GM19099 (cell line): ENCODE measurements around the gene ADGRG4.

Source experiments
- POLR2A ChIP-seq: IDR thresholded peaks from 3 replicates; pipeline ENCODE4 v1.6.1; 2011; ENCODE audit warnings: low read depth; ENCODE audit not compliant: insufficient read length; ENCODE audit errors: extremely low read depth

The ADGRG4 gene

GRCh38 chrX:136344320-136344719 is 43.6 kb downstream of the ADGRG4 start:
- TF ChIP-seq POLR2A = no peak

- TF ChIP-seq POLR2A = no peak
These were observed 45.7 kb downstream of the ADGRG4 start for GRCh38 chrX:136346506-136346905.

DNA sequence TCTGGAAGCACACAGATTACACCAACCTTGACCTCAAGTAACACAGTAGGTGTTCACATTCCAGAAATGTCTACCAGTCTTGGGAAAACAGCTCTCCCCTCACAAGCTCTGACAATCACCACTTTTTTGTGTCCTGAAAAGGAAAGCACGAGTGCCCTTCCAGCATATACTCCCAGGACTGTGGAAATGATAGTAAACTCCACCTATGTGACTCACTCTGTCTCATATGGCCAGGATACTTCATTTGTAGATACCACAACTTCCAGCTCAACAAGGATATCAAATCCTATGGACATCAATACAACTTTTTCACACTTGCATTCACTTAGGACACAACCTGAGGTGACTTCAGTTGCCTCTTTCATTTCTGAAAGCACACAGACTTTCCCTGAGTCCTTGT is 46.9 kb downstream of the ADGRG4 start:
- no peak for TF ChIP-seq POLR2A

- TF ChIP-seq POLR2A = no peak
These were observed 52.8 kb downstream of the ADGRG4 start for GRCh38 chrX:136353526-136354093.

DNA sequence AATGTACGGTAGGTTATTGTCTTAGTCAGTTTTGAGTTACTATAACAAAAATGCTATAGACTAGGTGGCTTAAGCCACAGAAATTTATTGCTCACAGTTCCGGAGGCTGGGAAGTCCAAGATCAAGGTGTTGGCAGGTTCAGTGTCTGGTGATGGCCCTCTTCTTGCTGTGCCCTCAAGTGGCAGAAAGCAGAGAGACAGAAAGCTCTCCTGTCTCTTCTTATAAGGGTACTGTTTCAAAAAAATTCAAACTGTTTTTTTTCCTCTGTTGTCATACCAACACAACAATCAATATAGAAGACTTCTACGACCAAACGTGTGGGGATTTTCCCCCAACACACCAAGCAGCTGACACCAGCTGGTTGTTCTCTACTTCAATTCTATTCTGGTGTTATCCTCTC is 53.4 kb downstream of the ADGRG4 start:
- no peak for TF ChIP-seq POLR2A

GRCh38 chrX:136369377-136369776 is 68.6 kb downstream of the ADGRG4 start:
- no peak for TF ChIP-seq POLR2A

DNA sequence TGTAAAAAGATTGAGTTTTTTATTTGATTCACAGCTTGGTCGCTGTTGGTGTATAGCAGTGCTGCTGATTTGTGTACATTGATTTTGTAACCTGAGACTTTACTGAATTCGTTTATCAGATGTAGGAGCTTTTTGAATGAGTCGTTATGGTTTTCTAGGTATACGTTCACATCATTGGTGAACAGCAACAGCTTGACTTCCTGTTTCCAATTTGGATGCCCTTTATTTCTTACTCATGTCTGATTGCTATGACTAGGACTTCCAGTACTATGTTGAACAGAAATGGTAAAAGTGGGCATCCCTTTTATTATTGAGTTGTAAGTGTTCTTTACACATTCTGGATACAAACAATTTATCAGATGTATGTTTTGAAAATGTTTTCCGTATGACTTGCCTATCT is 76.0 kb downstream of the ADGRG4 start:
- TF ChIP-seq POLR2A = no peak

DNA sequence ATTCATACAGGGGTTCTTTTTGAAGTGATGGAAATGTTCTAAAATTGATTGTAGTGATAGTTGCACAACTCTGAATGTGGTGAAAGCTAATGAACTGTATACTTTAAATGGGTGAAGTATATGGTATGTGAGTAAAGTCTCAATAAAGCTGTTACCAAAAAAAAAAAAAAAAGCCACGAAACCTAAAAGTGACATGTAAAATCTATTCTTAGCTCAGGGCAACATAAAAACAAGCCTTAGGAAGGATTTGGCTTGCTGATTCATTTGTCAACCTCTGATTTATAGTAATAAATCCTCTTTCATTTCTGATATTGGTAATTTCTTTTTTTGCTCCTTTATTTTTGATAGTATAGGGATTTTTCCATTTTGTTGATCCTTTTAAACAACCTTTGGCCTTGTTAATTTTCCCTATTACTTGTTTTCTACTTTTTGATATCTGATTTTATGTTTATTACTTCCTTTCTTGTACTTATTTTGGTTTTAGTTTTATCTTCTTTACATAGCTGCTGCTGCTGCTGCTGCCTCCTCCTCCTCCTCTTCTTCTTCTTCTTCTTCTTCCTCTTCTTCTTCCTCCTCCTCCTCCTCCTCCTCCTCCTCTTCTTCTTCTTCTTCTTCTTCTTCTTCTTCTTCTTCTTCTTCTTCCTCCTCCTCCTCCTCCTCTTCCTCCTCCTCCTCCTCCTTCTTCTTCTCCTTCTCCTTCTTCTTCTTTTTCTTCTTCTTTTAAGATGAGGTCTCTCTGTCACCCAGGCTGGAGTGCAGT is 79.4 kb downstream of the ADGRG4 start:
- TF ChIP-seq POLR2A = no peak

DNA sequence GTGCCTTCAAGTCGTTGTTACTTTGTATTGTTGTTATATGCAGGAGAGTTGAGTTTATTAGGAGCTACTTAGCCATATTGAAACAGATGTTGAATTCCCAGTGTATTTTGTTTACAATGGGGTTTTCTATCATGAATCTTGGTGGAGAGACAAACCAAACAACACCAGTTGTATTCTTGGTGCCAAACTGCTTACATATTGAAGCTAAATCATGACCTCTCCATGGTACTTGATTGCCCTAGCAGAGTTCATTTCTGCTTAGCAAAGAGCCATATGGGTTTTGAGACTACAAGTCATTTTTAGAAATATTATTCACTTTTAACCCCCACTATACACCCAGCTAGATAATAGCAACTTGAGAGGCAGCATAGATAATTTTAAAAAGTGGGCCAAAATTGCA is 85.4 kb downstream of the ADGRG4 start:
- no peak for TF ChIP-seq POLR2A

- no peak for TF ChIP-seq POLR2A
These were observed 86.1 kb downstream of the ADGRG4 start for GRCh38 chrX:136386826-136387225.

GRCh38 chrX:136387951-136388502 is 87.3 kb downstream of the ADGRG4 start:
- no peak for TF ChIP-seq POLR2A

DNA sequence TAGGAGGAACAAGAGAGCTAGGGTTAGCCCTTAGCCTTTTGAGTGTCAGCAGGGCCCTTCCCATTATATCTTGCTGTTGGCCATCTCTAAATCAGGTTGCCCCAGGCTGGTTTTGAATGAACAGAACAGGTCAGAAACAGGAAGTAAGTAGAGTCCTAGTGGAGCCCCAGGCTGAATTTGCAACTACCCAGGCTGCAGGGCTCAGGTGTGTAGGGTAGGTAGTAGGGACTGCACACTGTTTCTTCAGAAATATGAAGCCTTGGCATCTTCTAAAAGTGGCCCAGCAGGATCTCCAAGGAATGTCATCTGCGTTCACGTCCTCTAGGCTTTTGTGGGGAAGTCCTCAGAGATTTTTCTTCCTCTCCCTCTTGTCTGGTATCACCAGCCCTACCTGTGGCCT is 90.2 kb downstream of the ADGRG4 start:
- no peak for TF ChIP-seq POLR2A

GRCh38 chrX:136395271-136395670 is 94.5 kb downstream of the ADGRG4 start:
- TF ChIP-seq POLR2A = no peak

GRCh38 chrX:136397001-136397400 is 96.2 kb downstream of the ADGRG4 start:
- TF ChIP-seq POLR2A = no peak

GRCh38 chrX:136405126-136405525 is 104.4 kb downstream of the ADGRG4 start:
- no peak for TF ChIP-seq POLR2A

GRCh38 chrX:136417806-136418205 is 117.0 kb downstream of the ADGRG4 start:
- TF ChIP-seq POLR2A = no peak
